GM12872 (cell line): ENCODE results near the gene DBF4B.

Source experiments
- TF ChIP-seq, protein P1 (sequence below): IDR thresholded peaks from 3 replicates; pipeline ENCODE4 v1.5.1; 2011; ENCODE audit warnings: low read depth, mild to moderate bottlenecking, low read length, moderate library complexity; ENCODE audit not compliant: insufficient read depth

Gene DBF4B

GRCh38 chr17:44779211-44780025 lies 71.0 kb downstream of the DBF4B start:
- TF ChIP-seq, protein P1, sequence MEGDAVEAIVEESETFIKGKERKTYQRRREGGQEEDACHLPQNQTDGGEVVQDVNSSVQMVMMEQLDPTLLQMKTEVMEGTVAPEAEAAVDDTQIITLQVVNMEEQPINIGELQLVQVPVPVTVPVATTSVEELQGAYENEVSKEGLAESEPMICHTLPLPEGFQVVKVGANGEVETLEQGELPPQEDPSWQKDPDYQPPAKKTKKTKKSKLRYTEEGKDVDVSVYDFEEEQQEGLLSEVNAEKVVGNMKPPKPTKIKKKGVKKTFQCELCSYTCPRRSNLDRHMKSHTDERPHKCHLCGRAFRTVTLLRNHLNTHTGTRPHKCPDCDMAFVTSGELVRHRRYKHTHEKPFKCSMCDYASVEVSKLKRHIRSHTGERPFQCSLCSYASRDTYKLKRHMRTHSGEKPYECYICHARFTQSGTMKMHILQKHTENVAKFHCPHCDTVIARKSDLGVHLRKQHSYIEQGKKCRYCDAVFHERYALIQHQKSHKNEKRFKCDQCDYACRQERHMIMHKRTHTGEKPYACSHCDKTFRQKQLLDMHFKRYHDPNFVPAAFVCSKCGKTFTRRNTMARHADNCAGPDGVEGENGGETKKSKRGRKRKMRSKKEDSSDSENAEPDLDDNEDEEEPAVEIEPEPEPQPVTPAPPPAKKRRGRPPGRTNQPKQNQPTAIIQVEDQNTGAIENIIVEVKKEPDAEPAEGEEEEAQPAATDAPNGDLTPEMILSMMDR, result peak; percentile 92

DNA sequence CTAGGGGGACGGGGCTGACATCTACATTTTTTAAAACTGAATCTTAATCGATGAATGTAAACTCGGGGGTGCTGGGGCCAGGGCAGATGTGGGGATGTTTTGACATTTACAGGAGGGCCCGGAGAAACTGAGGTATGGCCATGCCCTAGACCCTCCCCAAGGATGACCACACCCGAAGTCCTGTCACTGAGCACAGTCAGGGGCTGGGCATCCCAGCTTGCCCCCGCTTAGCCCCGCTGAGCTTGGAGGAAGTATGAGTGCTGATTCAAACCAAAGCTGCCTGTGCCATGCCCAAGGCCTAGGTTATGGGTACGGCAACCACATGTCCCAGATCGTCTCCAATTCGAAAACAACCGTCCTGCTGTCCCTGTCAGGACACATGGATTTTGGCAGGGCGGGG lies 71.7 kb downstream of the DBF4B start:
- TF ChIP-seq, protein P1, result no peak

DNA sequence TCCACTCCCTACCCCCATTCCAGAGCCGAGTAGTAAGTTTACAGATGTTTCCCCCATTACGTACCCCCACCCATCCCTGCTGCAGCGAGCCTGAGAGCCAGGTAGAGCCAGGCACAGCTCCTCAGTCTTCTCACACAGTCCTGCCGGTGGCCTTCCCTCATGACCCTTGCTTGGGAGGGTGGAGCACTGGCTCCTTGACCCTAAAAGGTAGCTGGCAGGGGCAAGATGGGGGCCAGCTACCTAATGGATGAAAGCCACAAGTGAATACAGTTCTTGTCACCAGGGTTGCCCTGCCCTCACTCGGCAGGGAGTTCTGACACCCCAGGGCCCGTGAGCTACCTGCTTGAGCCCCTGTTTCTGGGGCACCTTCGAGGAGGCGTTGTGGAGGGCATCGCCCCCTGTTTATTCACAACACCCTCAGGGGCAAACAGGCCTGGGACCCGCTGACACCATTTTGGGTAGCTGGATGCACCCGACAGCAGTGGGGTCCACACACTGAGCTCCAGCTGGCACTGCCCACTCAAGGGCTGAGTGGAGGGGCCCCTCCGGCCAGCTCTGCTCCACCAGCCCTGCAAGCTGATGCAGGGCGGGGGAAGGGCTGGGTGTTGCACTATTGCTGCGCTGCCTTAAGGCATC lies 72.5 kb downstream of the DBF4B start:
- TF ChIP-seq, protein P1, result no peak

- TF ChIP-seq, protein P1, result no peak
These were observed 73.3 kb downstream of the DBF4B start for GRCh38 chr17:44781551-44782325.

GRCh38 chr17:44782326-44782850 lies 73.9 kb downstream of the DBF4B start:
- TF ChIP-seq, protein P1, result no peak

GRCh38 chr17:44785921-44786320 lies 77.5 kb downstream of the DBF4B start:
- TF ChIP-seq, protein P1, result no peak

DNA sequence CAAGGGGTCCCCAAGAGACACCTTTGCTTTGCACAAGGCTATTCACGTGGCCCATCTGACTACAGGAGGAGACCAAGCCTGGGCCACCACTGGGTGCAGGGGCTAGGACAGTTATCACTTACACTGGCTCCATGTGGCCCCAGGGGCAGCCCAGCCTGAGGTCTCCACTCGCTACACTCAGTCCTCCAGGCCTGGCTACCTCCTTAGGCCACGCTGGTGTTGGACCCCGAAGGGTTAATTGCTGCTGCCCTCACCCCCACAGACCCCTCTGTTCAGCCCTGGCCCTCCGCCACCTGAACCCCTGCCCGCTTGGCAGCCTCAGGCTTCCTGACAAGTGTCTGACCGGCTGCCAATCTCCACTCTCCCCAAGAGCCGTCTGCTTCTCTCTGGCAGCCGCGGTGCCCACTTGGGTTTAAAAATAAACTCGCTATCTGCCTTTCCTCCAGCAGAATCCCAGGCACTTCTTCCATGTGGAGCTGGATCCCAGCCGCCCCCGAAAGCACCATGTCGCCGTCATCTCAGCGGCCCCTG lies 78.2 kb downstream of the DBF4B start:
- TF ChIP-seq, protein P1, result no peak
